ENCODE results near the gene TUBA3C.
"Not testable (repeated sequence)": the region's sequence is repeated elsewhere in the genome, so short reads cannot be mapped to it uniquely, and the experiment has no call there.

TUBA3C gene

GRCh38 chr13:19181621-19182485 lies at the start of gene TUBA3C:
Gene TUBA3C, minus strand, starts transcription at chr13:19181824. Its CDS starts 77 bp downstream, at chr13:19181747.
- no peak within 1 kb of the TSS for H3K4me3 ChIP-seq (ENCODE audit: low read length)
- TF ChIP-seq, protein P1, sequence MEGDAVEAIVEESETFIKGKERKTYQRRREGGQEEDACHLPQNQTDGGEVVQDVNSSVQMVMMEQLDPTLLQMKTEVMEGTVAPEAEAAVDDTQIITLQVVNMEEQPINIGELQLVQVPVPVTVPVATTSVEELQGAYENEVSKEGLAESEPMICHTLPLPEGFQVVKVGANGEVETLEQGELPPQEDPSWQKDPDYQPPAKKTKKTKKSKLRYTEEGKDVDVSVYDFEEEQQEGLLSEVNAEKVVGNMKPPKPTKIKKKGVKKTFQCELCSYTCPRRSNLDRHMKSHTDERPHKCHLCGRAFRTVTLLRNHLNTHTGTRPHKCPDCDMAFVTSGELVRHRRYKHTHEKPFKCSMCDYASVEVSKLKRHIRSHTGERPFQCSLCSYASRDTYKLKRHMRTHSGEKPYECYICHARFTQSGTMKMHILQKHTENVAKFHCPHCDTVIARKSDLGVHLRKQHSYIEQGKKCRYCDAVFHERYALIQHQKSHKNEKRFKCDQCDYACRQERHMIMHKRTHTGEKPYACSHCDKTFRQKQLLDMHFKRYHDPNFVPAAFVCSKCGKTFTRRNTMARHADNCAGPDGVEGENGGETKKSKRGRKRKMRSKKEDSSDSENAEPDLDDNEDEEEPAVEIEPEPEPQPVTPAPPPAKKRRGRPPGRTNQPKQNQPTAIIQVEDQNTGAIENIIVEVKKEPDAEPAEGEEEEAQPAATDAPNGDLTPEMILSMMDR (conservative IDR thresholded peaks at IDR 0.05; ENCODE audit: low read depth, low read length): no peak
- no peak for DNase-seq (ENCODE audit: low read depth)

DNA sequence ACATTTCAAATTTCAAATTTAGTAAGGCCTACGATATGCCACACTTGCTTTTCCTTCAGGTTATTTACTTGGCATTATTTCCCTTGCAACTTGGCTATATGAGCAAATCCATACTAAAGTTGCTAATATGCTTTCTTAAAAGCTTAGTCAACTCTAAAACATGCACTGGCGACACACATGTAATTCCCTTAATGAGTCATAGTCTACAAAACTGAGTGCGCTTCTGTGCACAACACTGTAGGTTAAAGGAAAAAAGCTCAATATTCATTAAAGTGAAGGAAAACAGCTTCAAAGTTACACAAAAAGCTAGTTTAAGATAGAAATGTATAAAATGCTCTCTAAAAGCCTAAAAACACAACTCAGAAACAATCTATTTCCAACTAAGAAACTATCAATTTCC lies 25.8 kb upstream of the TUBA3C start:
- not testable (repeated sequence) for DNase-seq (ENCODE audit: low read depth); H3K4me3 ChIP-seq (ENCODE audit: low read length)

DNA sequence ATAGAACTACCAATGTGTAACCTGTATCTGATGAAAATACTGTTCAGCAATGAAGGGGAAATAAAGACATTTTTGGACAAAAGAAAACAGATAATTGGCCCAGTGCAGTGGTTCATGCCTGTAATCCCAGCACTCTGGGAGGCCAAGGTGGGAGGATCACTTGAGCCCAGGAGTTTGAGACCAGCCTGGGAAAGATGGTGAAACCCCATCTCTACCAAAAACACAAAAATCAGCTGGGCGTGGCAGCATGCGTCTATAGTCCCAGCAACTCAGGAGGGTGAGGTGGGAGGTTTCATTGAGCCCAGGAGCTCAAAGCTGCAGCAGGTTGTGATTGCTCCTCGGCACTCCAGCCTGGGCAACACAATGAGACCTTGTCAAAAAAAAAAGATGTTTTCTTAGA lies 11.0 kb upstream of the TUBA3C start:
- not testable (repeated sequence) for DNase-seq (ENCODE audit: low read depth); H3K4me3 ChIP-seq (ENCODE audit: low read length)

DNA sequence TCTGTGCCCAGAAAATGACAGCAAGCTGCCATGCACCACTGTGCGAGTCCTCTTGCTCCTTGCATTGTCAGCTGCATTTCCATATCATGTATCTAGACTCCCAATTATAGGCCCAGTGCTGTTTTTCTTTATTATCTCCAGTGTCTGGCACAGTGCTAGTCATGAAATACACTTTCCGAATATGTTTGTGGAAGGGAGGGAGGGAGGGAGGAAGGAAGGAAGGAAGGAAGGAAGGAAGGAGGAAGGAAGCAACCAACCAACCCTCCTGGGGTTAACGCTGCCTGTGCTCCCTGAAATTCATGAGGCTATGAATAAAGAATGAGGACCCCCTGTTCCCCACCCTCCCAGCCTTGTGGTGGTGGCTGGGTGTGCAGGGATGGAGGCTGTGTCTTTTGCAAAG lies 8.3 kb upstream of the TUBA3C start:
- DNase-seq (ENCODE audit: low read depth); H3K4me3 ChIP-seq (ENCODE audit: low read length): not testable (repeated sequence)

GRCh38 chr13:19189368-19189767 lies 7.7 kb upstream of the TUBA3C start:
- DNase-seq (ENCODE audit: low read depth): not testable (repeated sequence)

DNA sequence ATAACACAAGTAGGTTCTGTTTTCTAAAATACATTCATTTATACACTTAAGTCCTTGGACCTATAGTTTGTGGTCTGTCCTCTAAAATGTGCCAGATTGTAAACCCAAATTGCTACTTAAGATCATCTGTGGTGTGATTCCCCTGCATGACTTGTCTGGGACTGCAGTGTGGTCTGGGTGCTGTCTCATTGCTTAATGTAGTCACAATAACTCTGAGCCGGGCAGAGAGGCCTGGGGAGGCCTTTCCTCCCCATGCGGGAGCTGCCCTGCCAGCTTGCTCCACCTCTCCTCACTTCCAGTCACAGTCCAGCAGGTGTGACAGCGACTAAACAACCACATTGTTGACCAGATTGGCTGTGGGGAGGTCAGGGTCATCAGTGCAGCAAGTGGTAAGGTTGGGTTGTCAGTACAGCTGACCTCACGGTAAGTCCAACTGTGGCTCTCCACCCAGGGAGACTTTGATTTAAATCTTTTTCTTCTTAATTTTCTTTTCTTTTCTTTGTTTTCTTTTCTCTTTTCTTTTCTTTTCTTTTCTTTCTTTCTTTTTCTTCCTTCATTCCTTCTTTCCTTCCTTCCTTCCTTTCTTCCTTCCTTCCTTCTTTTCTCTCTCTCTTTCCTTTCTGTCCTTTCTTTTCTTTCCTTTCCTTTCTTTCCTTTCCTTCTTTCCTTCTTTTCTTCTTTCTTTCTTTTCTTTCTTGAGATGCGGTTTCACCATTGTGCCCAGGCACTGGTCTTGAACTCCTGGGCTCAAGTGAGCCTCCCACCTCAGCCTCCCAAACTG lies 4.4 kb upstream of the TUBA3C start:
- H3K4me3 ChIP-seq (ENCODE audit: low read length): no peak overlapping the region
- TF ChIP-seq, protein P1 (conservative IDR thresholded peaks at IDR 0.05; ENCODE audit: low read depth, low read length): no peak
- no peak for DNase-seq (ENCODE audit: low read depth)

More at GRCh38 chr13:19189368-19189767, 7.7 kb upstream of the TUBA3C start:
- not testable (repeated sequence) for H3K4me3 ChIP-seq (ENCODE audit: low read length)

- TF ChIP-seq, protein P1 (conservative IDR thresholded peaks at IDR 0.05; ENCODE audit: low read depth, low read length): no peak
- H3K4me3 ChIP-seq (ENCODE audit: low read length): no peak overlapping the region
- DNase-seq (ENCODE audit: low read depth): no peak
Measured at GRCh38 chr13:19185086-19185864, 3.7 kb upstream of the TUBA3C start.

DNA sequence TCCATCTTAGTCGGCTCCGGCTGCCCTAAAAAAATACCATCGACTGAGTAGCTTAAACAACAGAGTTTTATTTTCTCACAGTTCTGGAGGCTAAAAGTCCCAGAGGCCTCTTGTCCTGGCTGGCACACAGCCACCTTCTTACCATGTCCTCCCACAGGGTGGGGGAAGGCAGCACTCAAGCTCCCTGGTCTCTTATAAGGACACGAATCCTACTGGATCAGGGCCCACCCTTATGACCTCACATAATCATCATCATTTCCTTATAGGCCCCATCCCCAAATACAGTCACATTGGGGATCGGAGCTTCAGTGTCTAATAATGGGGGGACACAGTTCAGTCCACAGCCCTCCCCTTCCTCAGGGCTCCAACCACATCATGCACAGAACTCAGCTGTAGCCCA lies 2.6 kb upstream of the TUBA3C start:
- TF ChIP-seq, protein P1 (conservative IDR thresholded peaks at IDR 0.05; ENCODE audit: low read depth, low read length): no peak
- DNase-seq (ENCODE audit: low read depth): no peak
- H3K4me3 ChIP-seq (ENCODE audit: low read length): no peak overlapping the region

All from retinal pigment epithelial cell (primary cell).